Activated naive CD8-positive, alpha-beta T cell treated with anti-CD3 and anti-CD28 coated beads, Interleukin-2, amount 50 U/mL, for 24 hours (primary cell): Measurements from ENCODE around the gene DTX3.
A peak's percentile ranks its signal among the peaks of the same experiment; 100 is the strongest.
"Not testable (repeated sequence)": the region's sequence is repeated elsewhere in the genome, so short reads cannot be mapped to it uniquely, and the experiment has no call there.

Source experiments
- ATAC-seq: fragments of 150-1000 bp; cut with Tn5 transposase; one replicate; pipeline ENCODE4 v1.10.0; 2021
- DNase-seq: peaks from one replicate; pipeline ENCODE4 v3.0.0; 2021
- H3K27ac Mint-ChIP-seq: one replicate; pipeline ENCODE4 v1.8.0; 2021; ENCODE audit warnings: mild to moderate bottlenecking, mixed read lengths
- H3K27me3 Mint-ChIP-seq: one replicate; pipeline ENCODE4 v1.8.0; 2021; ENCODE audit warnings: mixed read lengths
- H3K36me3 Mint-ChIP-seq: one replicate; pipeline ENCODE4 v1.8.0; 2021; ENCODE audit warnings: low read depth, mixed read lengths
- H3K4me1 Mint-ChIP-seq: one replicate; pipeline ENCODE4 v1.8.0; 2021; ENCODE audit warnings: mixed read lengths
- H3K4me3 Mint-ChIP-seq: one replicate; pipeline ENCODE4 v1.8.0; 2021; ENCODE audit warnings: mild to moderate bottlenecking, moderate library complexity, mixed read lengths
- H3K9me3 Mint-ChIP-seq: one replicate; pipeline ENCODE4 v1.8.0; 2021; ENCODE audit warnings: mixed read lengths

DTX3 gene

DNA sequence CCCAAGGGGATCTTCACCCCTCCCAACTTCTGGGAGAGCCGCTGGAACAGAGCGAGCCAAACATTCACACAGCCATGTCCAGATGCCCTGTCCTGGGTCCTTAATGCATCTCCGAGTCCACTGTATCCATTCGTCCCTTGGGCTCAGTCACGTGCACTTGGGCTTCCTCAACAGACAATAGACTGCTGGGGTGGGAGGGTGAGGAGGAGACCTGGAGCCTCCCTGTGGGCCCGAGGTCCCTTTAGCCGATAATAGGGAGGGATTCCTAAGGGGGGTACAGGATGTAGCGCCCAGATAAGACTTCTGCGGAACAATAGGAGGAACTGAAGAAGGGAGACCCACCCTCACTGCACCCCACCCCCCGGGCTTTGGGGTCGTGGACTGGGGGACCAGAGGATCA, 13.3 kb downstream of the DTX3 start:
- H3K27ac Mint-ChIP-seq, result no peak overlapping the region

DNA sequence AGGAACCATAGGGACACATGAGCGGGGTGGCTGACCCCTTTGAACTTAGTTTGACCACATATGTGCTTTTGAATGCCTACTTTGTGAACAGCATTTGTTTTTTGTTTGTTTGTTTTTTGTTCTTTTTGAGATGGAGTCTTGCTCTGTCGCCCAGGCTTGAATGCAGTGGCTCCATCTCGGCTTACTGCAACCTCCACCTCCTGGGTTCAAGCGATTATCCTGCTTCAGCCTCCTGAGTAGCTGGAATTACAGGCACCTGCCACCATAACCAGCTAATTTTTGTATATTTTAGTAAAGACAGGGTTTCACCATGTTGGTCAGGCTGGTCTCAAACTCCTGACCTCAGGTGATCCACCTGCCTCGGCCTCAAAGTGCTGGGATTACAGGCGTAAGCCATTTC, 13.8 kb downstream of the DTX3 start:
- not testable (repeated sequence) for H3K4me3 Mint-ChIP-seq, ATAC-seq, H3K9me3 Mint-ChIP-seq, H3K36me3 Mint-ChIP-seq, DNase-seq, H3K27ac Mint-ChIP-seq
- peaks cover 75% of the 10 kb centered on the region for H3K27me3 Mint-ChIP-seq
- peaks cover 24% of the 10 kb centered on the region for H3K4me1 Mint-ChIP-seq

More for the DNA sequence above, 13.3 kb downstream of the DTX3 start:
- H3K4me3 Mint-ChIP-seq, result no peak overlapping the region
- no peak for ATAC-seq
- peaks cover 24% of the 10 kb centered on the region for H3K4me1 Mint-ChIP-seq
- peaks cover 71% of the 10 kb centered on the region for H3K27me3 Mint-ChIP-seq
- DNase-seq, result no peak
- no peaks in the 10 kb centered on the region for H3K36me3 Mint-ChIP-seq
- H3K9me3 Mint-ChIP-seq, result no peaks in the 10 kb centered on the region

DNA sequence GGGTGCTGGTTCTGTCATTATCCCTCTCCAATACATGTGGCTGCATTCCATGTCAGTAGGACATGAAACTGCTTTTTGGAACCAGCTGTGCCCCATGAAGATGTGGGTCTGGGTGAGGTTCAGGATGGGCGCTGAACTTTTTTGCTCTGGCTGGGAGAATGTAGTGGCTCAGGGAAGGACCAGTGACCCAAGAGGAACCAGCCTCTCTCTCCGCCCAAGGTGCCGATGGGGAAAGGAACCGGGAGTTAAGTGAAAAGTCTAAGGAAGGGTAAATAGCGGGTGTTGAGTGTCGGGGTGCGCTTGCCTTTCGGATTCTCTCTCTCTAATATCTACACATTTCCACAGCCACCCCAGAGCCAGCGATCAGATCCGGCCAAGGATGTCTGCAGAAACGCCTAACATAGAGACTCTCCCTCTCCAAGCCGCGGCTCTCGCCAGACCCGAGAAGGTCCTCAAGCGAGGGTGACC, 14.4 kb downstream of the DTX3 start:
- Mint-ChIP-seq H3K4me1 (peaks cover 24% of the 10 kb centered on the region), H3K9me3 (no peaks in the 10 kb centered on the region), H3K36me3 (no peaks in the 10 kb centered on the region), H3K27me3 (peaks cover 80% of the 10 kb centered on the region), H3K27ac (no peak overlapping the region), H3K4me3 (no peak overlapping the region)
- DNase-seq (no peak), ATAC-seq (no peak)

DNA sequence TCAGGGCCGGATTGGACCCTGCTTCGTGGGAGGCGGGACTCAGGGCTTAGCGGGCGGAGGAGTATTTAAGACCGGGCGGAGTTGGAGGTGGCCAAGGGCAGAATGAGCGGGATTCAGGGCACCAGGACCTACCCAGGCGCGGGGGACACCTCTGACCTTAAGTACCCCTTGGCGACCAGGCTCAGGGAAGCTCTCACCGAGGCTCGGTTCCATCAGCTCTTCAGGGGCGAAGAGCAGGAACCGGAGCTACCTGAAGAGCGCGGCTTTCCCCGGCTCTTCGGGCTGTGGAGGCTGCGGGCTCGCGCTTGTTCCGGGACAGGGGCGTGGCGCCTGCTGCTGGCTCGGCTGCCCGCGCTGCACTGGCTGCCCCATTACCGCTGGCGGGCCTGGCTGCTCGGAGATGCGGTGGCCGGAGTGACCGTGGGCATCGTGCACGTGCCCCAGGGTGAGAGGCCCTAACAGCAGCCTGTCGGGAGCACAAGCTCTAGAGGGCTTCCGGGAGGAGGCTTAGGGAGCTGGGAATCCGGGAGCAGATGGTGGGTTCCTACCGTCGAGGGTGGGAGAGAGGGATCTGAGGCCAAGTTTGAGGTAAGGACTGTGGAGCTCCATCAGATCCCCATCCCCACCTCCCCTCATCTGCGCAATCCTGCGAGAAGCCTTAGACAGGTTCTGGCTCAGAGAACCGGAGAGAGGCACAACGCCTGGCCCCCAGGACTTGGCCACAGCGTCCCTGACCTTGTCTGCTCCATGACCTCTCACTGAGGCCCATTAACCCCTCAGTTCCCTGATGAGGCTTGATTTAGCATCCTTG, 15.0 kb downstream of the DTX3 start:
- Mint-ChIP-seq H3K36me3 (no peaks in the 10 kb centered on the region), H3K27me3 (peaks cover 87% of the 10 kb centered on the region), H3K27ac (no peak overlapping the region), H3K4me1 (peaks cover 24% of the 10 kb centered on the region), H3K9me3 (no peaks in the 10 kb centered on the region), H3K4me3 (no peak overlapping the region)
- ATAC-seq, result no peak
- no peak for DNase-seq

DNA sequence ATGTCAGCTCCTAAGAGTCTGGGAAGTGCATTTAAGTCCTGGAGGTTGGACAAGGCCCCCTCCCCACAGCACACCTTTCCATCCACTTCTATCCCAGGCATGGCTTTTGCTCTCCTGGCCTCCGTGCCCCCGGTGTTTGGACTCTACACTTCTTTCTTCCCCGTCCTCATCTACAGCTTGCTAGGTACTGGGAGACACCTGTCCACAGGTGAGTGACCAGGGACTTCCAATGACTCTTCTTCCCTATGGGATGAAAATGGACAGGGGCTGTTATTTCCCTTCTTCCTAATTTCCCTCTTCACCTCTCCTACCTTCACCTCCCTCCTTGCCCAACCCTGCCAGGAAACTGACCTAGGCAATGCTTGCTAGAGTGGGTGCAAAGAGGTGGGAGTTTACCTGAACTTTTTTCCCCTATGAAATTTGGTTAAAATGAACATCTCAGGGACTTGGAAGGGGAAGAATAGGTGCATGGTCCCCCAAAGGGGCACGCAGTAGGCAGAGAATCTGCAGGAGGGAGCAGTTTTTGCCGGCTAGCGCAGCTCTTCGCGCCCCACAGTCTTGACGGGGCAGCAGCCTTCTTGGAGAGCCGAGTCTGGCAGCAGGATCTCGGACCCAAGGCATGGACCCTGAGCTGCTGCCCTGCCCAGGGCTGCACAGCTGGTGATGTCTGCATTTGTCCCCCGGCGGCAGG, 15.8 kb downstream of the DTX3 start:
- peaks cover 24% of the 10 kb centered on the region for H3K4me1 Mint-ChIP-seq
- H3K27ac Mint-ChIP-seq, result no peak overlapping the region
- peaks cover 92% of the 10 kb centered on the region for H3K27me3 Mint-ChIP-seq
- DNase-seq (no peak), ATAC-seq (no peak)
- peak overlapping the region; percentile 75 for H3K4me3 Mint-ChIP-seq
- no peaks in the 10 kb centered on the region for H3K9me3 Mint-ChIP-seq
- H3K36me3 Mint-ChIP-seq, result no peaks in the 10 kb centered on the region

DNA sequence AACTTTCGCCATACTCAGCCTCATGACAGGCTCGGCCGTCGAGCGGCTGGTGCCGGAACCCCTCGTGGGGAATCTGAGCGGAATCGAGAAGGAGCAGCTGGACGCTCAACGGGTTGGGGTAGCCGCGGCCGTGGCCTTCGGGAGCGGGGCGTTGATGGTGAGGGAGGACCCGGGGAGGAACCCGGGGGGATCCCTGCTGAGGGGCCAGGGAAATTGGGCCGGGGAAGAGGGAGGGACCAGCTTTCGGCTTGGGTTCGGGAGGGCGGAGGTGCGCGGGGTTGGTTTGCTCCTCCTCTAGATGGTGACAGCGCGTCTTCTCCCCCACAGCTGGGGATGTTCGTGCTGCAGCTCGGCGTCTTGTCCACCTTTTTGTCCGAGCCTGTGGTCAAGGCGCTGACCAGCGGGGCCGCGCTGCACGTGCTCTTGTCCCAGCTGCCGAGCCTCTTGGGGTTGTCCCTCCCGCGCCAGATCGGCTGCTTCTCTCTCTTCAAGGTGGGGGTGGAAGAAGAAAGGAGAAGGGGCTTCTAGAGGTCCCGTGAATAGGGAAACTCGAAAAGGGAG, 16.4 kb downstream of the DTX3 start:
- no peak overlapping the region for H3K27ac Mint-ChIP-seq
- peaks cover 93% of the 10 kb centered on the region for H3K27me3 Mint-ChIP-seq
- peak; percentile 34 for DNase-seq
- no peaks in the 10 kb centered on the region for H3K36me3 Mint-ChIP-seq
- ATAC-seq, result no peak
- H3K4me3 Mint-ChIP-seq, result peak overlapping the region; percentile 75
- H3K4me1 Mint-ChIP-seq, result peaks cover 24% of the 10 kb centered on the region
- H3K9me3 Mint-ChIP-seq, result no peaks in the 10 kb centered on the region

DNA sequence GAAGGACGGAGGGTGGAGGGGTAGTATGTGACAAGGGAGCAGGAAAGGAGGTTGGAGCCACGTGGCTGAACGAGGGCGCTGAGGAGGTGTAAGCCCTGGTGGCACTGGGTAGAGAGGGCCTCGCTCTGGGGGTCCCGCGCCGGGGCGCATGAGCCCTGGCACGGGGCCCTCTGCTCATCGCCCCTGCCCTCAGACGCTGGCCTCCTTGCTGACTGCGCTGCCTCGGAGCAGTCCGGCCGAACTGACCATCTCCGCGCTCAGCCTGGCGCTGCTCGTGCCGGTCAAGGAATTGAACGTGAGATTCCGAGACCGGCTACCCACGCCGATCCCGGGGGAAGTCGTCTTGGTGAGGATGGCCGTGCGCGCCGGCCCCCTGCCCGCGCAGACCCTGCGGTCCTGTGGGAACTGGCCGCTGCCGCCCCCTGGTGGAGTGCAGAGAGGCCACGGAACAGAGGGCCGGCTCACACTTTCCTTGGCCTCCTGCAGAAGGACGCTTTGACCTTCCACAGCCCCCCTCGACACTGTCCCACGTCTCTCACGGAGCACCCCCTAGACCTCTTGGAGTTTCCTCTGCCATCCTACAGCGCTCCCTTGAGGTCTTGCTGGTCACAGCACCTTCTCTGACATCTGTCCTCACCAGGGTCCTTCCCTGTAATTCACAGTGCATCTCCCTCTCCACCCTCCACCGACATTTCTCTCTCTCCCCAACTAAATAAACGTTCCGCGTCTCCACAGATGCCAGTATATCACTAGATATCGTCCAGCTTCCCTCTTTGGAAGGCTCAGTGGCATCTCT, 17.1 kb downstream of the DTX3 start:
- no peaks in the 10 kb centered on the region for H3K36me3 Mint-ChIP-seq
- no peaks in the 10 kb centered on the region for H3K9me3 Mint-ChIP-seq
- peaks cover 93% of the 10 kb centered on the region for H3K27me3 Mint-ChIP-seq
- H3K4me1 Mint-ChIP-seq, result peaks cover 29% of the 10 kb centered on the region
- ATAC-seq, result peak; percentile 73
- DNase-seq, result peak; percentile 78
- H3K4me3 Mint-ChIP-seq, result peak overlapping the region; percentile 75
- no peak overlapping the region for H3K27ac Mint-ChIP-seq

DNA sequence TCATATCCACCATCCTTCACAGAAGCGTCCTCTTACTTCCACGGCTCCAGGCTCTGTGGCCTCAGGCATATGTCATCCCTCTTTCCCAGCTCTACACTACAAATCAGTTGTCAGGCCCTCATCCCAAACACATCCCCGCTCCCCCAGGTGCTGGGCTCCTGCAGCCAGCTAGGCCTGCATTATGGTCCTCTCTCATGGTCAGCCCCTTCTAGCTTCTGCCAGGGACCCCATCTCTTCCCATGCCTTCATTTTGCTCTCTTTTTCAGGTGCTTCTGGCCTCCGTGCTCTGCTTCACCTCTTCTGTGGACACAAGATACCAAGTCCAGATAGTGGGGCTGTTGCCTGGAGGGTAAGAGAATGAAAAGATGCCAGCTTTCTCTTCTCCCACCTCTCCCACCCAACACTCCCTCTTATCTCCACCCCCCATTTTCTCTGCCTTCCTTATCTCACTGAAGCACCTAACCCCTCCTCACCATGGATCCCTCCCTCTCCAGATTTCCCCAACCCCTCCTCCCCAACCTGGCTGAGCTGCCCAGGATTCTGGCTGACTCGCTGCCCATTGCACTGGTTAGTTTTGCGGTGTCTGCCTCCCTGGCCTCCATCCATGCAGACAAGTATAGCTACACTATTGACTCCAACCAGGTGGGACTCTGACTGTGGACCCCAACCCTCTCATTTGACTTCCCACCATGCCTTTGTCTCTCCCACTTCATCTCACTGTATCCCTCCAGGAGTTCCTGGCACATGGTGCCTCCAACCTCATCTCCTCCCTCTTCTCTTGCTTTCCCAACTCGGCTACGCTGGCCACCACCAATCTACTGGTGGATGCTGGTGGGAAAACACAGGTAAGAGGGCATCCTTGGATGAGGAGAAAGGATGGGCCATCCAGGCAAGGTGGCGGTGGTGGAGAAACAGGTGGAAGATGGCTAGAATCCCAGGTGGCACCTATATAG, 17.9 kb downstream of the DTX3 start:
- no peaks in the 10 kb centered on the region for H3K36me3 Mint-ChIP-seq
- peaks cover 96% of the 10 kb centered on the region for H3K27me3 Mint-ChIP-seq
- DNase-seq, result no peak
- H3K4me1 Mint-ChIP-seq, result peaks cover 33% of the 10 kb centered on the region
- peak overlapping the region; percentile 75 for H3K4me3 Mint-ChIP-seq
- ATAC-seq, result no peak
- no peaks in the 10 kb centered on the region for H3K9me3 Mint-ChIP-seq
- H3K27ac Mint-ChIP-seq, result no peak overlapping the region

DNA sequence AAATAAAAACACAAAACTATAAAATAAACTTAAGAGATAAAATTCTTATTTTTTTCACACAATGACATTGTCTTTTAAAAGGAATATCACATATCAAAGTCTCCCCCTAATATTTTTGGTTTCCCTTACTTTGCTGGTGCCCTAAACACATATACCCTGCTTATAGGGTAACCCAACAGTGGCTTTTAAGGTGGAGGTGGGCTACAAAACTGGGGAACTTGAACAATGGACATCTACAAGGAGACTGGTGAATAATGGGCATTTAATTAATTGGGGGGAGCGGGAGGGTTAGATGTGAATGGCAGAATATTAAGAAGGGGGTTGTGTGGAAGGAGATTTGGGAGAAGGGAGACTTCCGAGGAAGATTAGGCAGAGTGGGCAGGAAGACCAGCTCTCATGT, 18.8 kb downstream of the DTX3 start:
- no peak overlapping the region for H3K4me3 Mint-ChIP-seq
- H3K27ac Mint-ChIP-seq, result no peak overlapping the region
- no peaks in the 10 kb centered on the region for H3K9me3 Mint-ChIP-seq
- H3K4me1 Mint-ChIP-seq, result peaks cover 36% of the 10 kb centered on the region
- DNase-seq, result no peak
- peaks cover 95% of the 10 kb centered on the region for H3K27me3 Mint-ChIP-seq
- ATAC-seq, result no peak
- no peaks in the 10 kb centered on the region for H3K36me3 Mint-ChIP-seq

DNA sequence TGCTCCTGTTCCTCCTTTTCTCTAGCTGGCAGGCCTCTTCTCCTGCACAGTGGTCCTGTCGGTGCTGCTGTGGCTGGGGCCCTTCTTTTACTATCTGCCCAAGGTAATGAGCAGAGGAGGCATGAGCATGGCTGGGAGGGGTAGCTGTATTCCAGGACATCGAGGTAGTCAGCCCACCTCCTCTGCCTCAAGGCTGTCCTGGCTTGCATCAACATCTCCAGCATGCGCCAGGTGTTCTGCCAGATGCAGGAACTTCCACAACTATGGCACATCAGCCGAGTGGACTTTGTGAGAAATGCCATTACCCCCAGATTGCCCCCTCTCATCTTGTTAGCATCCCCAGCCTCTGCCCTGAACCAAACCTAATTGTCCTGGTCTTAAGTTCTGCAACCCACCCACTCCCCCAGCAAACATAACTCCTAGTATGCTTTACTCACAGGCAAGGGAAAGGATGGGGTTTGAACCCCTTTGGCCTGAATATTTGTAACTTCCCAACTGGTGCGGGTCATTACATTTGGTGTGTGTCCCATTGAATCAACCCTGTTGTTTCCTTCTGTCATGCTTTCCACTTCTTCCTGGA, 19.3 kb downstream of the DTX3 start:
- peaks cover 36% of the 10 kb centered on the region for H3K4me1 Mint-ChIP-seq
- H3K27ac Mint-ChIP-seq, result no peak overlapping the region
- DNase-seq, result no peak
- H3K9me3 Mint-ChIP-seq, result no peaks in the 10 kb centered on the region
- H3K36me3 Mint-ChIP-seq, result no peaks in the 10 kb centered on the region
- ATAC-seq, result no peak
- H3K4me3 Mint-ChIP-seq, result no peak overlapping the region
- H3K27me3 Mint-ChIP-seq, result peaks cover 95% of the 10 kb centered on the region

DNA sequence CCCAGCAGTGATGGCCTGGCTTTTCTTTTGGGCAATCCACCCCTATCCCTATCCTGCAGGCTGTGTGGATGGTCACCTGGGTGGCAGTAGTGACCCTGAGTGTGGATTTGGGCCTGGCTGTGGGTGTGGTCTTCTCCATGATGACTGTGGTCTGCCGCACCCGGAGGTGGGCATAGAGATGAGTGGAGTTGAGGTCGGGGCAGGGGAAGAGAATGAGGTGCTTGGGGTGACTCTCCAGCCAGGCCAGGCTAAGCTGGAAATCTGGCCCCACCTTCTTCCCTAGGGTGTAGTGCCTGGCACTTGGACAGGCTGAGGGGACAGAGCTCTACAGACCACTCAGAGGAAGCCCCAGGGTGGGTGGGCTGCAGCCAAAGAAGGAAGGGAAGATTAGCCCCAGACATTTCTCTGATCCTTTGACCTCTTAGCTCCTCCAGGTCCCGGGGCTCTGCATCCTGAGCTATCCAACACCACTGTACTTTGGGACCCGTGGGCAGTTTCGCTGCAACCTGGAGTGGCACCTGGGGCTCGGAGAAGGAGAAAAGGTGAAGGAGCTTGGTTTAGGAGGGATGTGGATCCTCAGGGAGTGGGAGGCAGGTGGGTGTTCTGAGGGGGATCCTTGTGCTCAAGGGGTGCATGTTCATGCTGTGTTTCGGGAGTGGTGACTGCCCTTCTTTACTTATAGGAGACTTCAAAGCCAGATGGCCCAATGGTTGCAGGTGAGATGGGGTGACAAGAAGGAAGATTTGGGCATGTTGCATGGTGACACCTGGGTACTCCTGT, 20.0 kb downstream of the DTX3 start:
- no peaks in the 10 kb centered on the region for H3K9me3 Mint-ChIP-seq
- H3K27ac Mint-ChIP-seq, result no peak overlapping the region
- ATAC-seq (no peak), DNase-seq (no peak)
- H3K27me3 Mint-ChIP-seq, result peaks cover 94% of the 10 kb centered on the region
- no peak overlapping the region for H3K4me3 Mint-ChIP-seq
- no peaks in the 10 kb centered on the region for H3K36me3 Mint-ChIP-seq
- H3K4me1 Mint-ChIP-seq, result peaks cover 32% of the 10 kb centered on the region

DNA sequence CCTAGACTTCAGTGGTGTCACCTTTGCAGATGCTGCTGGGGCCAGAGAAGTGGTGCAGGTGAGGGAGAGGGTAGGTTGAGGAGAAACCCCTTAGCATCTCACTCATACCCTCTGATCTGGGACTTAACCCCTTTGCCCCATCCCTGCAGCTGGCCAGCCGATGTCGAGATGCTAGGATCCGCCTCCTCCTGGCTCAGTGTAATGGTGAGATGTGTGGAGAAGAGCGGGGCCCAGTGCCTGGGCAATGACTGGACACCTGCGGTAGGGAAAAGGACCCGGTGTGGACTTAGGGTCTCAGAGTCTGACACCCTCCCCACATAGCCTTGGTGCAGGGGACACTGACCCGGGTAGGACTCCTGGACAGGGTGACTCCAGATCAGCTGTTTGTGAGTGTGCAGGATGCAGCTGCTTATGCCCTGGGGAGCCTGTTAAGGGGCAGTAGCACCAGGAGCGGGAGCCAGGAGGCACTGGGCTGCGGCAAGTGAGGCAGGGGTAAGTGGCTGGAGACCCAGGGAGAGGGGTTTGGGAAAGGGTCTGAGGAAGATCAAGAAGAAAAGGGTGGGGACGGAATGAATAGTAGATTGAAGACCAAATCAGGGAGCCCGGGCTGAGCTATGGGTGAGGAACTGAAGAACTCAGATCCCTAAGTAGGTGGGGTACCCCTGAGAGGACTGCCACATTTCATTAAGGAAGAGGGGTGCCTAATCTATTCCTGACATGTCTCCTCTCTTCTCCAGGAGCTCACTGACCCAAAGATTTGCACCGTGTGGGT, 20.8 kb downstream of the DTX3 start:
- DNase-seq (no peak), ATAC-seq (no peak)
- Mint-ChIP-seq H3K36me3 (no peaks in the 10 kb centered on the region), H3K4me3 (no peak overlapping the region), H3K4me1 (peaks cover 30% of the 10 kb centered on the region), H3K27ac (no peak overlapping the region), H3K27me3 (peaks cover 94% of the 10 kb centered on the region), H3K9me3 (no peaks in the 10 kb centered on the region)
